GM23248 (cell line): ENCODE results near the gene ARHGEF10L. TPM values are rescaled to one million over a fixed set of nuclear protein-coding genes. Genes with fewer than 3 reads are reported as not detected.

ENCODE experiments used
- DNase-seq: peaks from one replicate; pipeline ENCODE4 v3.0.0-alpha.2; 2015
- H2AFZ ChIP-seq: fragments of 200-600 bp; sonication (generic); 2 replicates; pipeline ENCODE4 v1.6.1; 2016; ENCODE audit warnings: antibody characterized with exemption
- H3F3A ChIP-seq: fragments of 200-600 bp; sonication (generic); 2 replicates; pipeline ENCODE4 v1.6.1; 2016; ENCODE audit warnings: mild to moderate bottlenecking, antibody characterized with exemption, mixed run types; ENCODE audit not compliant: insufficient read depth
- H3K27ac ChIP-seq: fragments of 200-600 bp; sonication (generic); 2 replicates; pipeline ENCODE4 v1.5.1; 2016; ENCODE audit warnings: mild to moderate bottlenecking
- H3K27me3 ChIP-seq: fragments of 200-600 bp; sonication (generic); replicated peaks from 2 replicates; pipeline ENCODE4 v1.6.1; 2016; ENCODE audit warnings: mild to moderate bottlenecking; ENCODE audit not compliant: insufficient read depth
- H3K36me3 ChIP-seq: fragments of 200-600 bp; sonication (generic); 2 replicates; pipeline ENCODE4 v1.6.1; 2016; ENCODE audit warnings: low read depth, mild to moderate bottlenecking
- H3K4me1 ChIP-seq: fragments of 200-600 bp; sonication (generic); 2 replicates; pipeline ENCODE4 v1.6.1; 2016; ENCODE audit warnings: mild to moderate bottlenecking; ENCODE audit not compliant: insufficient read depth
- H3K4me2 ChIP-seq: fragments of 200-600 bp; sonication (generic); one replicate; pipeline ENCODE4 v1.6.1; 2016; ENCODE audit warnings: mild to moderate bottlenecking; ENCODE audit not compliant: unreplicated experiment
- H3K4me3 ChIP-seq: fragments of 200-600 bp; sonication (generic); 2 replicates; pipeline ENCODE4 v1.5.1; 2016; ENCODE audit warnings: mild to moderate bottlenecking
- H3K79me2 ChIP-seq: fragments of 200-600 bp; sonication (generic); 2 replicates; pipeline ENCODE4 v1.6.1; 2016; ENCODE audit warnings: mild to moderate bottlenecking; ENCODE audit not compliant: insufficient read depth
- H3K9ac ChIP-seq: fragments of 200-600 bp; sonication (generic); 2 replicates; pipeline ENCODE4 v1.6.1; 2016; ENCODE audit warnings: mild to moderate bottlenecking
- H3K9me2 ChIP-seq: fragments of 200-600 bp; sonication (generic); 2 replicates; pipeline ENCODE4 v1.6.1; 2016; ENCODE audit warnings: mixed run types, mild to moderate bottlenecking, moderate library complexity; ENCODE audit not compliant: insufficient read depth
- H3K9me3 ChIP-seq: fragments of 200-600 bp; sonication (generic); one replicate; pipeline ENCODE4 v1.6.1; 2017; ENCODE audit warnings: low read depth
- H4K20me1 ChIP-seq: fragments of 200-600 bp; sonication (generic); 2 replicates; pipeline ENCODE4 v1.6.0; 2016; ENCODE audit not compliant: insufficient read depth
- EZH2 ChIP-seq: fragments of 200-600 bp; sonication (generic); IDR thresholded peaks from 2 replicates; pipeline ENCODE4 v1.6.1; 2018; ENCODE audit warnings: antibody characterized with exemption, mild to moderate bottlenecking; ENCODE audit not compliant: insufficient read depth, poor library complexity, severe bottlenecking
- EZH2phosphoT487 ChIP-seq: fragments of 200-600 bp; sonication (generic); IDR thresholded peaks from 2 replicates; pipeline ENCODE4 v1.6.1; 2018; ENCODE audit warnings: antibody characterized with exemption, moderate library complexity, mild to moderate bottlenecking, low read depth; ENCODE audit not compliant: insufficient read depth
- WGBS, 2 experiments: methylation state at CpG; one replicate each; pipeline ENCODE4 v1.1.6; 2015 to 2017; ENCODE audit warnings: low lambda C conversion rate in 2 of 2, low coverage in 1 of 2; ENCODE audit errors: missing lambda C conversion rate in 2 of 2; 5-methylcytosine and 5-hydroxymethylcytosine counted together
- in situ Hi-C: fragments of 300-500 bp; cut with MboI; formaldehyde crosslinking; loops from 2 replicates; pipeline ENCODE4 v1.15.0; 2020
- polyA plus RNA-seq: library from polyadenylated mRNA; unstranded; fragments of >200 nt; fragmentation: Nextera tagmentation; extraction: Ambion mirVana; gene quantifications from 2 replicates; pipeline ENCODE4 v1.2.1, GENCODE V29; 2016
- total RNA-seq: library from RNA; depleted of rRNA; stranded (reverse); fragments of >200 nt; shearing (Covaris generic); gene quantifications from 2 replicates; pipeline ENCODE4 v1.2.3, GENCODE V29; 2014

ARHGEF10L gene
- total and polyA plus RNA-seq, 2 experiments from 2014 or later: 6.0 to 19.3 TPM

DNA sequence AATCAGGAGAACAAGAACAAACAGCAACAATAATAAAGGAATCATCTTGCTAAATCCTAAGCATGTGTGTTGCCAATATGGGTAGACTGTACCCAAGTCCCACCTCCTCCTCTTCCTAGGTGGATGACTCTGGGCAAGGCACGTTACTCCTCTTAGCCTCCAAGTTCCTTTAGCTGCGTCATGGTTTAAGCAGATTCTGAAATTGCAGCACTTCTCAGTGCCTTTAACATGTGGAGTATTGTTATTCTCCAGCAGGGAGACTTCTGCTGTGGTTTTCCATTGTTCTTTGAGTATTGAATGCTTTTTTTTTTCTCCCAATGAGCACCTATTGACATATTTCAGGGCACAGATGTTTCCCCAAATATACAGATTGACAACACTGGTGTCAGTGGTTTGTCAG is 15.5 kb downstream of the ARHGEF10L start:
- peaks cover 23% of the 10 kb centered on the region for H3F3A ChIP-seq
- H3K9me2 ChIP-seq: no peaks in the 10 kb centered on the region
- H3K4me3 ChIP-seq: no peak overlapping the region
- H3K9me3 ChIP-seq: no peaks in the 10 kb centered on the region
- 87 to 92% methylated on average over 2 of the region's 2 CpGs for WGBS, 2 experiments
- no peaks in the 10 kb centered on the region for H4K20me1 ChIP-seq
- in situ Hi-C loops: no loop called here
- H2AFZ ChIP-seq: no peak overlapping the region
- DNase-seq: no peak
- H3K27ac ChIP-seq: no peak overlapping the region
- H3K9ac ChIP-seq: no peak overlapping the region
- H3K4me2 ChIP-seq: no peak overlapping the region
- no peaks in the 10 kb centered on the region for H3K36me3 ChIP-seq
- no peak for TF ChIP-seq EZH2phosphoT487
- TF ChIP-seq EZH2: no peak
- H3K4me1 ChIP-seq: peaks cover 49% of the 10 kb centered on the region
- H3K27me3 ChIP-seq: no peaks in the 10 kb centered on the region
- peaks cover 81% of the 10 kb centered on the region for H3K79me2 ChIP-seq

DNA sequence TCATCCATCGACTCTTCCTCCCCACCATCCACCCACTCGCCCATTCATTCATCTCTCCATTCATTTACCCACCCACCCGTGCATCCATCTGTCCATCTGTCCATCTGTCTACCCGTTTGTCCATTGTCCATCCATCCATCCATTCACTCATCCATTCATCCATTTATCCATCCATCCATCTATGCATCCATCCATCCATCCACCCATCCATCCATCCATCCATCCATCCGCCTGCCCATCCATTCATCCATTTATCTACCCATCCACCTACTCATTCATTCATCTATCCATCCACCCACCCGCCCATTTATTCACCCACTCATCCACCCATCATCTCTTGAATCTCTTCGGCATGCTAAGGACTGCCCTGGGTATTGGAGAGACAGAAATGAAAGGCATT is 18.5 kb downstream of the ARHGEF10L start:
- Histone ChIP-seq H3K27me3 (no peaks in the 10 kb centered on the region), H3F3A (peaks cover 19% of the 10 kb centered on the region), H3K9me3 (no peaks in the 10 kb centered on the region), H3K9me2 (no peaks in the 10 kb centered on the region), H3K4me2 (no peak overlapping the region), H3K36me3 (no peaks in the 10 kb centered on the region), H4K20me1 (no peaks in the 10 kb centered on the region), H3K9ac (no peak overlapping the region), H2AFZ (no peak overlapping the region), H3K4me3 (no peak overlapping the region), H3K27ac (no peak overlapping the region), H3K4me1 (peaks cover 48% of the 10 kb centered on the region), H3K79me2 (peaks cover 76% of the 10 kb centered on the region)
- TF ChIP-seq EZH2phosphoT487: no peak
- no peak for TF ChIP-seq EZH2
- 88 to 94% methylated on average over 7 of the region's 7 CpGs for WGBS, 2 experiments
- in situ Hi-C loops: no loop called here
- DNase-seq: no peak

DNA sequence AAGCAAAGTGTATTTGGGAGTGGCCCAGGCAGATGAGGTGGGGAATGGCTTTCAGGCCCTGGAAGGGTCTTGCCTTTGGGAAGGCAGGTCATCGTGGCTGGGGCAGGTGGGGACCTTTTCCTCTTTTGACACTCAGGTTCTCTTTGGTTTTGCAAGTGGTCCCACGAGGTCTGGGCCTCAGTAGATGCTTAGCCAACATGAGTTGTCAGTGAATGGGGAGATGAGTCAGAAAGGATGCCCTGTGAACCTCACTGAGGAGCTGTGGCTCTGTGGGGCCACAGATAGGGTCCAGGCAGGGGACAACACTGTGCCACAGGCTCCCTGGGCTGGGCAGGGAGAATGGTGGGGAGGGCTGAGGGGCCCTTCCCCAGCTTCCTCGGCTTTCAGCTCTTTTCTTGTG is 19.0 kb downstream of the ARHGEF10L start:
- Histone ChIP-seq H4K20me1 (no peaks in the 10 kb centered on the region), H3K9ac (no peak overlapping the region), H3K4me1 (peaks cover 43% of the 10 kb centered on the region), H3K4me2 (no peak overlapping the region), H3K27me3 (no peaks in the 10 kb centered on the region), H2AFZ (no peak overlapping the region), H3K79me2 (peaks cover 76% of the 10 kb centered on the region), H3F3A (peaks cover 14% of the 10 kb centered on the region), H3K27ac (no peak overlapping the region), H3K36me3 (no peaks in the 10 kb centered on the region), H3K4me3 (no peak overlapping the region), H3K9me3 (no peaks in the 10 kb centered on the region), H3K9me2 (no peaks in the 10 kb centered on the region)
- DNase-seq: peak; percentile 53
- in situ Hi-C loops: no loop called here
- TF ChIP-seq EZH2 (no peak), EZH2phosphoT487 (no peak)
- WGBS, 2 experiments: 60 to 67% methylated on average over 3 of the region's 3 CpGs

DNA sequence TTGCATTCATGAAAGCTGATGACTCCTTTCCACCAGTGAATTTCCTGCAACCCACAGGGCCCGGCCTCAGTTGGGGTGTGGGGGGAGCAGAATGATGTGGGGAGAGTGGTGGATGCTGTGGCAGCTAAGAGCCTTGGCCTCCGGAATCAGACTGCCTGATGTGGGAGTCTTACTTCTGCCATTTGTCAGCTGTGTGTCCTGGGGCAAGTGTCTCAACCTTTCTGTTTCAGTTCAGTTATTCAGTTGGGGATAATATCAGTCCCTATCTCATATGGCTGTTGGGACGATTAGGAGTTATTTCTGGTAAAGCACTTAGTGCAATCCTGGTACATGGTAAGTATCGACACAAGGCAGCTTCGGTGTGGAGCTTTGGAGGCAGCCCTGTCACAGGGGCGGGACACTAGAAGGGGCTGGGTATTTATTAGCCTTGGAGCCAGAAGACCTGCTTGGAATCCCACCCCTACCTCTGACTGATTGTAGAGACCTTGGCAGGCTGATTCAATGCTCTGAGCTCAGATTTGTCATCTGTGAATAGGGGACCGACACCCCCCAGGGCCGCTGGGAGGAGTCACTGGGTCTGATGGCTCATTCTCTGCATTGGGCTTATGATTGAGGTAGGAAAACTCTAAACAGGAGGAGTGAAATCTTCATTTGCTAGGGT is 19.6 kb downstream of the ARHGEF10L start:
- Histone ChIP-seq H3K4me3 (no peak overlapping the region), H3K9ac (no peak overlapping the region), H4K20me1 (no peaks in the 10 kb centered on the region), H2AFZ (no peak overlapping the region), H3F3A (peaks cover 8% of the 10 kb centered on the region; the same call in 1 of the 2 replicates), H3K36me3 (no peaks in the 10 kb centered on the region), H3K79me2 (peaks cover 79% of the 10 kb centered on the region), H3K27me3 (no peaks in the 10 kb centered on the region), H3K4me2 (no peak overlapping the region), H3K4me1 (peaks cover 37% of the 10 kb centered on the region), H3K9me2 (no peaks in the 10 kb centered on the region), H3K27ac (no peak overlapping the region), H3K9me3 (no peaks in the 10 kb centered on the region)
- TF ChIP-seq EZH2: no peak
- TF ChIP-seq EZH2phosphoT487: no peak
- 65 to 69% methylated on average over 8 of the region's 8 CpGs for WGBS, 2 experiments
- in situ Hi-C loops: no loop called here
- DNase-seq: peak; percentile 56
